Central memory CD4-positive, alpha-beta T cell (primary cell): ENCODE measurements around the gene SLC37A1.
"Not testable (repeated sequence)": the region's sequence is repeated elsewhere in the genome, so short reads cannot be mapped to it uniquely, and the experiment has no call there.

Experiments used
- DNase-seq: peaks from one replicate; pipeline ENCODE4 v3.0.0; 2022

SLC37A1 gene

GRCh38 chr21:42597487-42598158 lies 84.0 kb downstream of the SLC37A1 start:
- no peak for DNase-seq

GRCh38 chr21:42598159-42598735 lies 84.6 kb downstream of the SLC37A1 start:
- no peak for DNase-seq

GRCh38 chr21:42599486-42599885 lies 85.8 kb downstream of the SLC37A1 start:
- no peak for DNase-seq

GRCh38 chr21:42599962-42600361 lies 86.3 kb downstream of the SLC37A1 start:
- no peak for DNase-seq

GRCh38 chr21:42601656-42602055 lies 88.0 kb downstream of the SLC37A1 start:
- DNase-seq = no peak

GRCh38 chr21:42607102-42607501 lies 93.5 kb downstream of the SLC37A1 start:
- DNase-seq = no peak

- DNase-seq = no peak
These were observed 94.0 kb downstream of the SLC37A1 start for GRCh38 chr21:42607525-42608102.

- DNase-seq = no peak
These were observed 94.8 kb downstream of the SLC37A1 start for GRCh38 chr21:42608446-42608845.

- DNase-seq = peak; percentile 28
These were observed 96.2 kb downstream of the SLC37A1 start for GRCh38 chr21:42609811-42610210.

GRCh38 chr21:42611852-42612251 lies 98.2 kb downstream of the SLC37A1 start:
- DNase-seq = no peak

GRCh38 chr21:42612390-42612789 lies 98.7 kb downstream of the SLC37A1 start:
- DNase-seq = no peak

GRCh38 chr21:42613756-42614155 lies 100.1 kb downstream of the SLC37A1 start:
- DNase-seq = no peak

- DNase-seq = peak; percentile 70
These were observed 100.7 kb downstream of the SLC37A1 start for GRCh38 chr21:42614396-42614795.

GRCh38 chr21:42614811-42615351 lies 101.2 kb downstream of the SLC37A1 start:
- DNase-seq = peak; percentile 63

- not testable (repeated sequence) for DNase-seq
These were observed 101.7 kb downstream of the SLC37A1 start for GRCh38 chr21:42615377-42615776.

- no peak for DNase-seq
These were observed 102.3 kb downstream of the SLC37A1 start for GRCh38 chr21:42615924-42616323.

- DNase-seq = peak; percentile 22
These were observed 102.8 kb downstream of the SLC37A1 start for GRCh38 chr21:42616446-42616845.

GRCh38 chr21:42616941-42617340 lies 103.3 kb downstream of the SLC37A1 start:
- DNase-seq = no peak

GRCh38 chr21:42617486-42617885 lies 103.8 kb downstream of the SLC37A1 start:
- no peak for DNase-seq

- DNase-seq = no peak
These were observed 105.1 kb downstream of the SLC37A1 start for GRCh38 chr21:42618707-42619102.

- DNase-seq = no peak
These were observed 105.5 kb downstream of the SLC37A1 start for GRCh38 chr21:42619166-42619565.

GRCh38 chr21:42619841-42620240 lies 106.2 kb downstream of the SLC37A1 start:
- DNase-seq = no peak

GRCh38 chr21:42621166-42621818 lies 107.6 kb downstream of the SLC37A1 start:
- DNase-seq = no peak

- no peak for DNase-seq
These were observed 108.1 kb downstream of the SLC37A1 start for GRCh38 chr21:42621819-42622177.
